HG03108 (cell line): ENCODE measurements around the gene KRTAP1-1.
"Not testable (repeated sequence)": the region's sequence is repeated elsewhere in the genome, so short reads cannot be mapped to it uniquely, and the experiment has no call there.

ENCODE experiments used
- ATAC-seq: cut with Tn5 transposase; IDR thresholded peaks from one replicate; pipeline ENCODE4 v1.9.1; 2021; ENCODE audit warnings: moderate library complexity; ENCODE audit not compliant: unreplicated experiment

KRTAP1-1 gene

GRCh38 chr17:41057547-41057946 is 16.3 kb upstream of the KRTAP1-1 start:
- ATAC-seq = no peak

- not testable (repeated sequence) for ATAC-seq
Measured at GRCh38 chr17:41055130-41055529, 13.9 kb upstream of the KRTAP1-1 start, which contains the start of gene KRTAP2-2. KRTAP2-2 (minus strand) TSS chr17:41055230; CDS start chr17:41055211, 19 bp downstream.

- not testable (repeated sequence) for ATAC-seq
Measured at GRCh38 chr17:41054556-41054955, 13.3 kb upstream of the KRTAP1-1 start.

- no peak for ATAC-seq
Measured at GRCh38 chr17:41054025-41054424, 12.8 kb upstream of the KRTAP1-1 start.

- no peak for ATAC-seq
Measured at GRCh38 chr17:41052566-41052965, 11.3 kb upstream of the KRTAP1-1 start.

- ATAC-seq = no peak
Measured at GRCh38 chr17:41049110-41049509, 7.9 kb upstream of the KRTAP1-1 start.

GRCh38 chr17:41048441-41048840 is 7.2 kb upstream of the KRTAP1-1 start:
- no peak for ATAC-seq

GRCh38 chr17:41046735-41047465 is 5.7 kb upstream of the KRTAP1-1 start, which contains the start of gene KRTAP2-1:
KRTAP2-1 (minus strand) TSS chr17:41047316; CDS start chr17:41047267, 49 bp downstream.
- ATAC-seq = not testable (repeated sequence)

- ATAC-seq = no peak
Measured at GRCh38 chr17:41042953-41043352, 1.7 kb upstream of the KRTAP1-1 start.

GRCh38 chr17:41037853-41038350 is 3.3 kb downstream of the KRTAP1-1 start:
- no peak for ATAC-seq

- ATAC-seq = not testable (repeated sequence)
Measured at GRCh38 chr17:41034346-41034935, 6.8 kb downstream of the KRTAP1-1 start, which contains the start of gene KRTAP1-3. KRTAP1-3 (minus strand) TSS chr17:41034874; CDS start chr17:41034821, 53 bp downstream.

- ATAC-seq = no peak
Measured at GRCh38 chr17:41029633-41030245, 11.5 kb downstream of the KRTAP1-1 start, which contains the start of gene KRTAP1-4. KRTAP1-4 (minus strand) TSS chr17:41030195; CDS start chr17:41030078, 117 bp downstream.

- ATAC-seq = no peak
Measured at GRCh38 chr17:41026715-41027471, 14.4 kb downstream of the KRTAP1-1 start, which contains the start of gene KRTAP1-5. KRTAP1-5 (minus strand) TSS chr17:41027208; CDS start chr17:41027155, 53 bp downstream.

- no peak for ATAC-seq
Measured at GRCh38 chr17:41024697-41025096, 16.6 kb downstream of the KRTAP1-1 start.

GRCh38 chr17:41020336-41020735 is 20.9 kb downstream of the KRTAP1-1 start:
- no peak for ATAC-seq

GRCh38 chr17:41019415-41019814 is 21.8 kb downstream of the KRTAP1-1 start:
- ATAC-seq = no peak

GRCh38 chr17:41018541-41018940 is 22.7 kb downstream of the KRTAP1-1 start:
- no peak for ATAC-seq

- ATAC-seq = no peak
Measured at GRCh38 chr17:41016578-41017215, 24.6 kb downstream of the KRTAP1-1 start.

- ATAC-seq = no peak
Measured at GRCh38 chr17:41015454-41015853, 25.8 kb downstream of the KRTAP1-1 start.

GRCh38 chr17:41013606-41014005 is 27.6 kb downstream of the KRTAP1-1 start:
- ATAC-seq = no peak
